ENCODE data around the gene ZBTB25.

Gene ZBTB25

GRCh38 chr14:64422005-64422404 lies 81.6 kb downstream of the ZBTB25 start:
- no peak for DNase-seq (ENCODE audit: low spot score)
- no peaks in the 10 kb centered on the region for H3K27me3 Mint-ChIP-seq (ENCODE audit: low read depth)
- peaks cover 36% of the 10 kb centered on the region for H3K4me1 Mint-ChIP-seq (ENCODE audit: low read depth)
- H3K36me3 Mint-ChIP-seq (ENCODE audit: low read depth) = peaks cover 74% of the 10 kb centered on the region
- H3K9me3 Mint-ChIP-seq = no peaks in the 10 kb centered on the region
- H3K4me3 Mint-ChIP-seq = peak overlapping the region; percentile 57
- peak overlapping the region; percentile 73 for H3K27ac Mint-ChIP-seq

- no peak for DNase-seq (ENCODE audit: low spot score)
- H3K9me3 Mint-ChIP-seq = no peaks in the 10 kb centered on the region
- H3K27ac Mint-ChIP-seq = peak overlapping the region; percentile 15
- peaks cover 75% of the 10 kb centered on the region for H3K36me3 Mint-ChIP-seq (ENCODE audit: low read depth)
- H3K27me3 Mint-ChIP-seq (ENCODE audit: low read depth) = no peaks in the 10 kb centered on the region
- H3K4me1 Mint-ChIP-seq (ENCODE audit: low read depth) = peaks cover 37% of the 10 kb centered on the region
- no peak overlapping the region for H3K4me3 Mint-ChIP-seq
These were observed 82.5 kb downstream of the ZBTB25 start for GRCh38 chr14:64421166-64421565.

- Mint-ChIP-seq H3K27me3 (ENCODE audit: low read depth) (no peaks in the 10 kb centered on the region), H3K9me3 (no peaks in the 10 kb centered on the region), H3K4me1 (ENCODE audit: low read depth) (peaks cover 41% of the 10 kb centered on the region), H3K36me3 (ENCODE audit: low read depth) (peaks cover 74% of the 10 kb centered on the region), H3K4me3 (no peak overlapping the region), H3K27ac (no peak overlapping the region)
- no peak for DNase-seq (ENCODE audit: low spot score)
These were observed 84.6 kb downstream of the ZBTB25 start for GRCh38 chr14:64419003-64419402.

DNA sequence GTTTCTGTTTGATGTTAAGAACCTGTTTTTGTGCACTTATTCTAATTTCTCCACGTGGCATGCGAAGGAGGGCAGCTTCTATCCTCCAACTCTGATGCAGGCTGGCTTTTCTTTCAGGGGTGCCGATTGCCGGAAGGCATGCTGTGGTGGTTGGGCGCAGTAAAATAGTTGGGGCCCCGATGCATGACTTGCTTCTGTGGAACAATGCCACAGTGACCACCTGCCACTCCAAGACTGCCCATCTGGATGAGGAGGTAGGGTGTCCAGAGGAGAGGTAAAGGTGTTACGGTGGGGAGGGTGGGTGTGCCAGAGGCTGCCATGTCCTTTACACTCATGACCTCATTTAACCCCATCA lies 85.9 kb downstream of the ZBTB25 start:
- H3K27ac Mint-ChIP-seq = no peak overlapping the region
- no peaks in the 10 kb centered on the region for H3K9me3 Mint-ChIP-seq
- H3K4me3 Mint-ChIP-seq = no peak overlapping the region
- H3K4me1 Mint-ChIP-seq (ENCODE audit: low read depth) = peaks cover 36% of the 10 kb centered on the region
- DNase-seq (ENCODE audit: low spot score) = no peak
- H3K36me3 Mint-ChIP-seq (ENCODE audit: low read depth) = peaks cover 74% of the 10 kb centered on the region
- H3K27me3 Mint-ChIP-seq (ENCODE audit: low read depth) = no peaks in the 10 kb centered on the region

- no peak overlapping the region for H3K4me3 Mint-ChIP-seq
- H3K27me3 Mint-ChIP-seq (ENCODE audit: low read depth) = no peaks in the 10 kb centered on the region
- peaks cover 30% of the 10 kb centered on the region for H3K4me1 Mint-ChIP-seq (ENCODE audit: low read depth)
- no peak overlapping the region for H3K27ac Mint-ChIP-seq
- no peak for DNase-seq (ENCODE audit: low spot score)
- no peaks in the 10 kb centered on the region for H3K9me3 Mint-ChIP-seq
- peaks cover 71% of the 10 kb centered on the region for H3K36me3 Mint-ChIP-seq (ENCODE audit: low read depth)
These were observed 86.4 kb downstream of the ZBTB25 start for GRCh38 chr14:64417055-64417770.

DNA sequence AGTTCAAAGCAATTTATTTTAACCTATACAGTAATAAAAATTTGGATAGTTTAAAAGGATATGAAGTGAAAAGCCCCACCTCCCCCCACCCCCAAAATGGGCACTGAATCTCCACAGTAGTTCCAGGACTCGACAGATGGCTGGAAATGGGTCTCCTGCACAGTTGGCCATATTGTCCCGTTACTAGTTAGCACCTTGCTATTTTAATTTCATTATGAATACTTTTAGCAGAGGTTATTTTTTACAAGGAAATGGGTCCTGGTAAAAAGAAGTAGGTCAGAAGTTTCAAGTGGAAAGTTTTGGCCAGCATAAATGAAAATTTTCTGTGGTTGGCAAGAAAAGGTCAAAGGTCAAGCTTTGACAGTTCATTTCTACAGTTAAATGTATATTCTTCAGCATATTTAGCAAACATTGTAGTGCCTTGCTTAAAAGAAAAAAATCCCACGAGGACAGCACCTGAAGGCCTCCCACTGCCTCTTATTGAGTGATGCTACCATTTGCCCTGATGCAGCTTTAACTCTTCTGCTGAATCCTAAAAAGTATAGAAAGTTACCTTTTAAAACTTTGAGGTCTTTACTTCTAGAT lies 87.2 kb downstream of the ZBTB25 start:
- H3K27ac Mint-ChIP-seq = no peak overlapping the region
- H3K4me1 Mint-ChIP-seq (ENCODE audit: low read depth) = peaks cover 28% of the 10 kb centered on the region
- DNase-seq (ENCODE audit: low spot score) = no peak
- H3K4me3 Mint-ChIP-seq = no peak overlapping the region
- H3K36me3 Mint-ChIP-seq (ENCODE audit: low read depth) = peaks cover 70% of the 10 kb centered on the region
- H3K27me3 Mint-ChIP-seq (ENCODE audit: low read depth) = no peaks in the 10 kb centered on the region
- no peaks in the 10 kb centered on the region for H3K9me3 Mint-ChIP-seq

GRCh38 chr14:64412237-64412636 lies 91.4 kb downstream of the ZBTB25 start:
- no peak for DNase-seq (ENCODE audit: low spot score)
- H3K4me3 Mint-ChIP-seq = no peak overlapping the region
- peaks cover 56% of the 10 kb centered on the region for H3K36me3 Mint-ChIP-seq (ENCODE audit: low read depth)
- no peaks in the 10 kb centered on the region for H3K27me3 Mint-ChIP-seq (ENCODE audit: low read depth)
- no peak overlapping the region for H3K27ac Mint-ChIP-seq
- peaks cover 42% of the 10 kb centered on the region for H3K4me1 Mint-ChIP-seq (ENCODE audit: low read depth)
- H3K9me3 Mint-ChIP-seq = no peaks in the 10 kb centered on the region

- H3K36me3 Mint-ChIP-seq (ENCODE audit: low read depth) = peaks cover 51% of the 10 kb centered on the region
- H3K4me3 Mint-ChIP-seq = no peak overlapping the region
- no peak for DNase-seq (ENCODE audit: low spot score)
- H3K9me3 Mint-ChIP-seq = no peaks in the 10 kb centered on the region
- H3K27me3 Mint-ChIP-seq (ENCODE audit: low read depth) = no peaks in the 10 kb centered on the region
- peaks cover 42% of the 10 kb centered on the region for H3K4me1 Mint-ChIP-seq (ENCODE audit: low read depth)
- no peak overlapping the region for H3K27ac Mint-ChIP-seq
These were observed 92.6 kb downstream of the ZBTB25 start for GRCh38 chr14:64411001-64411400.

DNA sequence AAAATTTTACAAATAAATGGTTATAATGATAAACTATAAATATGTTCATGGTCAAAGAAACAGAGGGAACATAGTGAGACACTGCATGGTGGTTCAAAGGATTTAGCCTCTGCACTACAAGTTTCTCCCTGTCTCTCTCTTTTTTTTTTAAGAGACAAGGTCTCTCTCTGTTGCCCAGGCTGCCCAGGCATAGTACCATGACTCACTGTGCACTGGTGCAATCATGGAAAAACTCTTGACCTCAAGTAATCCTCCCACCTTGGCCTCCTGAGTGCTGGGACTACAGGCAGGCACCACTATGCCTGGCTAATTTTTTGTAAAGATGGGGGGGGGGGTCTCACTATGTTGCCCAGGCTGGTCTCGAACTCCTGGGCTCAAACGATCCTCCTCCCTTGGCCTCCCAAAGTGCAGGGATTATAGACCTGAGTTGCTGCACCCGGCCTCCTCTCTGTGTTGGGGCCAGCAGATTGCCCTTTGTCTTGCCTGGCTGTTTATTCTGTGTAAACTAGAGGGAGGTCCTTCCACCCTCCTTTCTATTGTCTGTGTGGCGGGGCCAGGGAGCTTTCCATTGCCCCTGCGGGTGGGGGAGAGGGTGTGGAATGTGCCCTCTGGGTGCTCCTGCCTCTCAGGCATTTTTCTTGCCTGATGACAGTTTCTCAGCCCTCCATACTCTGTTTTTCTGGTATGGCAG lies 93.4 kb downstream of the ZBTB25 start:
- Mint-ChIP-seq H3K4me3 (no peak overlapping the region), H3K4me1 (ENCODE audit: low read depth) (peaks cover 42% of the 10 kb centered on the region), H3K36me3 (ENCODE audit: low read depth) (peaks cover 49% of the 10 kb centered on the region), H3K27me3 (ENCODE audit: low read depth) (no peaks in the 10 kb centered on the region), H3K27ac (peak overlapping the region; percentile 70), H3K9me3 (no peaks in the 10 kb centered on the region)
- DNase-seq (ENCODE audit: low spot score) = no peak

- peak overlapping the region; percentile 55 for H3K27ac Mint-ChIP-seq
- peaks cover 44% of the 10 kb centered on the region for H3K4me1 Mint-ChIP-seq (ENCODE audit: low read depth)
- no peak for DNase-seq (ENCODE audit: low spot score)
- H3K36me3 Mint-ChIP-seq (ENCODE audit: low read depth) = peaks cover 53% of the 10 kb centered on the region
- H3K4me3 Mint-ChIP-seq = no peak overlapping the region
- H3K27me3 Mint-ChIP-seq (ENCODE audit: low read depth) = no peaks in the 10 kb centered on the region
- no peaks in the 10 kb centered on the region for H3K9me3 Mint-ChIP-seq
These were observed 94.3 kb downstream of the ZBTB25 start for GRCh38 chr14:64409126-64409920.

GRCh38 chr14:64407329-64407728 lies 96.3 kb downstream of the ZBTB25 start:
- no peak for DNase-seq (ENCODE audit: low spot score)
- Mint-ChIP-seq H3K4me3 (no peak overlapping the region), H3K27me3 (ENCODE audit: low read depth) (no peaks in the 10 kb centered on the region), H3K9me3 (no peaks in the 10 kb centered on the region), H3K27ac (peak overlapping the region; percentile 60), H3K4me1 (ENCODE audit: low read depth) (peaks cover 43% of the 10 kb centered on the region), H3K36me3 (ENCODE audit: low read depth) (peaks cover 57% of the 10 kb centered on the region)

DNA sequence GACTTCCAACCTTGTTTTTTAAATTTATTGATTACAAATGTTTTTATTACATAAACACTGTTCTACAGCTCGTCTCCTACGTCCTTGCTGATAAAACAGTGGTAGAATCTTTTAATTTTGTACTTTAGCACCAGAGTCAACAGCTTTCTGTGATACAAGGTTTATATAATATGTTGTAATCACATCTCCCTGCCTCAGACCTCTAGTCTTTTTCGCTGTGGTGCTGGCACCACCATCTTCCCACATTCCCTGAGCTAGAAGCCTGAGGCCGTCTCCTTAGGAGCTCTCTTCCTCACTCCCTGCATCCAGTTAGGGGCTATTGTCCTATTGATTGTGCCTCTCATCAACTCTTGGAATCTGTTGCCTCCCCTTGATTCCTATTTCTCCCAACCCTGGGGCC lies 98.3 kb downstream of the ZBTB25 start:
- Mint-ChIP-seq H3K4me3 (no peak overlapping the region), H3K36me3 (ENCODE audit: low read depth) (peaks cover 50% of the 10 kb centered on the region), H3K27me3 (ENCODE audit: low read depth) (no peaks in the 10 kb centered on the region), H3K9me3 (no peaks in the 10 kb centered on the region), H3K27ac (peak overlapping the region; percentile 26), H3K4me1 (ENCODE audit: low read depth) (peaks cover 36% of the 10 kb centered on the region)
- DNase-seq (ENCODE audit: low spot score) = no peak

- Mint-ChIP-seq H3K4me1 (ENCODE audit: low read depth) (peaks cover 21% of the 10 kb centered on the region), H3K36me3 (ENCODE audit: low read depth) (peaks cover 49% of the 10 kb centered on the region), H3K27ac (no peak overlapping the region), H3K9me3 (no peaks in the 10 kb centered on the region), H3K4me3 (no peak overlapping the region), H3K27me3 (ENCODE audit: low read depth) (no peaks in the 10 kb centered on the region)
- no peak for DNase-seq (ENCODE audit: low spot score)
These were observed 101.7 kb downstream of the ZBTB25 start for GRCh38 chr14:64401949-64402348.
